OCI-LY7 (cell line): ENCODE results near the gene CNOT11.

ENCODE experiments used
- EZH2phosphoT487 ChIP-seq: fragments of 200-600 bp; sonication (generic); IDR thresholded peaks from 2 replicates; pipeline ENCODE4 v1.6.1; 2018; ENCODE audit warnings: low read depth, borderline replicate concordance, mild to moderate bottlenecking, mixed run types, antibody characterized with exemption, low read length, moderate library complexity, mixed read lengths
- TF ChIP-seq, protein P1 (sequence below): fragments of 200-600 bp; sonication (generic); conservative IDR thresholded peaks from 2 replicates; pipeline ENCODE4 v1.5.1; 2014; ENCODE audit warnings: mild to moderate bottlenecking, antibody characterized with exemption, low read length, moderate library complexity, mixed read lengths

DNA sequence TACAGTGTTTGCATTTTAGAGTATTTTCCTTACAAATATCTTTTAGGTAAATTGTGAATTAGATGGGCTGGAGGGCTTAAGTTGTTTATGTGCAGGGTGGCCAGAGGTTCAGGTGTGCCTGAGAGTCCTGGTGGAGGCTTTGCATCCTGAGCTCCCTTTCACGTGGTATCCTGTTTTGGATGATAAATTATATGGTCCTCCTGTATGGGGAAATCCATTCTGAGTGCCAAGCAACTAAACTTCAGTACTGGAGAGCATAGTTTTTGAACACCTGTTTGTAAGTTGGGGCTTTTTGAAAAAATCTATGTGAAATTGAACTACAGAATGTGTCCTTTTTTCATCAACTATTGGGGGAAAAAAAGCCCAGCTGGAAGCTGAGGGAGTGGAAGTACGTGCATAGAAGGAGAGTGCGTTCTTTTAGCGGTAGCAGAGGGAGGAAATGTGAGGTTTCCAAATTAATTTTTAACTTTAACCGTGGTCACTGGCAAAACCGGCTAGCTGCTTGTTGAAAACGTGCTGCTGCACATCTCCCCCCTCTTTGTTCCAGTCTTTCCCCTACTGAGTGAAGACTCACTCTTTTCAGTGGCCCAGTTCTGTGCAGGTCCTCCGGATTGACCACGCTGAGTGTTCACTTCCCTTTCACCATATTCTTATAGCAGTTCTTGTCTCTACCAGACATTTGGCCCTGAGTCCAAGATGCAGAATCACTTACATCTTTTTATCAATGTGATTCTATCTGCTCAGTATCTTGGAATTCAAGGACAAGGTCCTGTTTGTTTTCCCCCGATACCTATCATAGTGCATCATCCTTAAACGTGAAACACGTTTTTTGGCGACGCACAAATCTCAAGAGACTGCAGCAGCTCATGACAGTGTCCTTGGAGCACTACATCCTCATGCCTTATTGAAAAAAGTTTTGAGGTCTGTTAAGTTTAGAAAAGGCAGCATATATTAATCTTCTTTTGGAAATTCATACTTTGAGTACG, 15.3 kb downstream of the CNOT11 start:
- TF ChIP-seq, protein P1, sequence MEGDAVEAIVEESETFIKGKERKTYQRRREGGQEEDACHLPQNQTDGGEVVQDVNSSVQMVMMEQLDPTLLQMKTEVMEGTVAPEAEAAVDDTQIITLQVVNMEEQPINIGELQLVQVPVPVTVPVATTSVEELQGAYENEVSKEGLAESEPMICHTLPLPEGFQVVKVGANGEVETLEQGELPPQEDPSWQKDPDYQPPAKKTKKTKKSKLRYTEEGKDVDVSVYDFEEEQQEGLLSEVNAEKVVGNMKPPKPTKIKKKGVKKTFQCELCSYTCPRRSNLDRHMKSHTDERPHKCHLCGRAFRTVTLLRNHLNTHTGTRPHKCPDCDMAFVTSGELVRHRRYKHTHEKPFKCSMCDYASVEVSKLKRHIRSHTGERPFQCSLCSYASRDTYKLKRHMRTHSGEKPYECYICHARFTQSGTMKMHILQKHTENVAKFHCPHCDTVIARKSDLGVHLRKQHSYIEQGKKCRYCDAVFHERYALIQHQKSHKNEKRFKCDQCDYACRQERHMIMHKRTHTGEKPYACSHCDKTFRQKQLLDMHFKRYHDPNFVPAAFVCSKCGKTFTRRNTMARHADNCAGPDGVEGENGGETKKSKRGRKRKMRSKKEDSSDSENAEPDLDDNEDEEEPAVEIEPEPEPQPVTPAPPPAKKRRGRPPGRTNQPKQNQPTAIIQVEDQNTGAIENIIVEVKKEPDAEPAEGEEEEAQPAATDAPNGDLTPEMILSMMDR: no peak
- no peak for TF ChIP-seq EZH2phosphoT487
